ENCODE measurements around the gene ASPM. TPM values are rescaled to one million over a fixed set of nuclear protein-coding genes. Genes with fewer than 3 reads are reported as not detected.

Gene ASPM
- total and polyA plus RNA-seq, 4 donors, result 0.17 to 45.3 (median 0.84) TPM

- H3K36me3 ChIP-seq (ENCODE audit: control insufficient read depth in 4 of 4, insufficient read depth in 3 of 4, low read depth in 1 of 4, low read length in 3 of 4), result peaks cover 5 to 23% (median 16%) of the 10 kb centered on the region in 4 donors
- 84% methylated on average over 3 of the region's 3 CpGs for WGBS
- no peak overlapping the region for H3K9ac ChIP-seq (ENCODE audit: low read depth in 1 of 2, low read length in 2 of 2)
- no peaks in the 10 kb centered on the region for H3K9me3 ChIP-seq (ENCODE audit: control insufficient read depth in 4 of 4, low read length in 3 of 4)
- H3K4me3 ChIP-seq (ENCODE audit: low read depth in 1 of 3, low read length in 3 of 3), result no peak overlapping the region
- no peak overlapping the region for H3K27ac ChIP-seq (ENCODE audit: low read depth in 1 of 2, low read length in 2 of 2)
- H3K27me3 ChIP-seq (ENCODE audit: control insufficient read depth in 4 of 4, insufficient read depth in 4 of 4, low read length in 3 of 4), result no peaks in the 10 kb centered on the region
- no peak for DNase-seq (ENCODE audit: low spot score)
- TF ChIP-seq JUND (IDR thresholded peaks at IDR 0.05) (no peak), EGR1 (IDR thresholded peaks at IDR 0.05; ENCODE audit: low read depth in 2 of 2) (no peak), RXRA (IDR thresholded peaks at IDR 0.05) (no peak), MAX (IDR thresholded peaks at IDR 0.05) (no peak), HNF4A (conservative IDR thresholded peaks at IDR 0.05) (no peak), YY1 (IDR thresholded peaks at IDR 0.05) (no peak)
- H3K4me1 ChIP-seq (ENCODE audit: control insufficient read depth in 4 of 4, insufficient read depth in 4 of 4, low read length in 3 of 4), result peaks cover 0 to 15% (median 8%) of the 10 kb centered on the region in 4 donors
Observed at GRCh38 chr1:197182716-197183115, 36.2 kb upstream of the ASPM start.

GRCh38 chr1:197181982-197182381, 35.5 kb upstream of the ASPM start:
- Histone ChIP-seq H3K36me3 (ENCODE audit: control insufficient read depth in 4 of 4, insufficient read depth in 3 of 4, low read depth in 1 of 4, low read length in 3 of 4) (peaks cover 2 to 16% (median 9%) of the 10 kb centered on the region in 4 donors), H3K27me3 (ENCODE audit: control insufficient read depth in 4 of 4, insufficient read depth in 4 of 4, low read length in 3 of 4) (no peaks in the 10 kb centered on the region), H3K4me1 (ENCODE audit: control insufficient read depth in 4 of 4, insufficient read depth in 4 of 4, low read length in 3 of 4) (peaks cover 0 to 15% (median 8%) of the 10 kb centered on the region in 4 donors), H3K4me3 (ENCODE audit: low read depth in 1 of 3, low read length in 3 of 3) (no peak overlapping the region), H3K9ac (ENCODE audit: low read depth in 1 of 2, low read length in 2 of 2) (no peak overlapping the region), H3K9me3 (ENCODE audit: control insufficient read depth in 4 of 4, low read length in 3 of 4) (no peaks in the 10 kb centered on the region), H3K27ac (ENCODE audit: low read depth in 1 of 2, low read length in 2 of 2) (no peak overlapping the region)
- DNase-seq (ENCODE audit: low spot score), result no peak
- TF ChIP-seq FOXA1 (IDR thresholded peaks at IDR 0.05), result no peak
- TF ChIP-seq REST (IDR thresholded peaks at IDR 0.05), result no peak
- no peak for TF ChIP-seq ZBTB33 (IDR thresholded peaks at IDR 0.05)
- no peak for TF ChIP-seq YY1 (IDR thresholded peaks at IDR 0.05)
- TF ChIP-seq GABPA (IDR thresholded peaks at IDR 0.05 in 1 of 2, conservative IDR thresholded peaks at IDR 0.05 in 1 of 2), result no peak
- no peak for TF ChIP-seq NR2F2 (IDR thresholded peaks at IDR 0.05)
- no peak for TF ChIP-seq EGR1 (IDR thresholded peaks at IDR 0.05; ENCODE audit: low read depth in 2 of 2)
- TF ChIP-seq TAF1 (conservative IDR thresholded peaks at IDR 0.05), result no peak
- no peak for TF ChIP-seq FOXA2 (IDR thresholded peaks at IDR 0.05)
- 49% methylated on average over 3 of the region's 3 CpGs for WGBS
